OCI-LY3 (cell line): ENCODE measurements around the gene ADAMTS6.

Source experiments
- EZH2phosphoT487 ChIP-seq: fragments of 200-600 bp; shearing (Covaris generic); IDR thresholded peaks from 2 replicates; pipeline ENCODE4 v1.6.1; 2018; ENCODE audit warnings: antibody characterized with exemption, mixed run types, low read depth
- TF ChIP-seq, protein P1 (sequence below): fragments of 200-600, 300-600 bp; sonication (generic); IDR thresholded peaks from 2 replicates; pipeline ENCODE4 v1.5.1; 2014; ENCODE audit warnings: antibody characterized with exemption, low read length, low read depth

- TF ChIP-seq, protein P1, sequence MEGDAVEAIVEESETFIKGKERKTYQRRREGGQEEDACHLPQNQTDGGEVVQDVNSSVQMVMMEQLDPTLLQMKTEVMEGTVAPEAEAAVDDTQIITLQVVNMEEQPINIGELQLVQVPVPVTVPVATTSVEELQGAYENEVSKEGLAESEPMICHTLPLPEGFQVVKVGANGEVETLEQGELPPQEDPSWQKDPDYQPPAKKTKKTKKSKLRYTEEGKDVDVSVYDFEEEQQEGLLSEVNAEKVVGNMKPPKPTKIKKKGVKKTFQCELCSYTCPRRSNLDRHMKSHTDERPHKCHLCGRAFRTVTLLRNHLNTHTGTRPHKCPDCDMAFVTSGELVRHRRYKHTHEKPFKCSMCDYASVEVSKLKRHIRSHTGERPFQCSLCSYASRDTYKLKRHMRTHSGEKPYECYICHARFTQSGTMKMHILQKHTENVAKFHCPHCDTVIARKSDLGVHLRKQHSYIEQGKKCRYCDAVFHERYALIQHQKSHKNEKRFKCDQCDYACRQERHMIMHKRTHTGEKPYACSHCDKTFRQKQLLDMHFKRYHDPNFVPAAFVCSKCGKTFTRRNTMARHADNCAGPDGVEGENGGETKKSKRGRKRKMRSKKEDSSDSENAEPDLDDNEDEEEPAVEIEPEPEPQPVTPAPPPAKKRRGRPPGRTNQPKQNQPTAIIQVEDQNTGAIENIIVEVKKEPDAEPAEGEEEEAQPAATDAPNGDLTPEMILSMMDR, result no peak
- TF ChIP-seq EZH2phosphoT487, result no peak
Measured at GRCh38 chr5:65478336-65478735, 3.4 kb downstream of the ADAMTS6 start.
